GM21825 (cell line): ENCODE measurements around the gene MIX23.
"Not testable (repeated sequence)": the region's sequence is repeated elsewhere in the genome, so short reads cannot be mapped to it uniquely, and the experiment has no call there.

ENCODE experiments used
- ATAC-seq: cut with Tn5 transposase; IDR thresholded peaks from one replicate; pipeline ENCODE4 v1.9.1; 2021; ENCODE audit warnings: mild to moderate bottlenecking, moderate library complexity; ENCODE audit not compliant: unreplicated experiment

The MIX23 gene

GRCh38 chr3:122392868-122393844, 10.1 kb upstream of the MIX23 start:
- ATAC-seq: no peak

- no peak for ATAC-seq
Measured at GRCh38 chr3:122391681-122392446, 8.8 kb upstream of the MIX23 start.

GRCh38 chr3:122390665-122391064, 7.6 kb upstream of the MIX23 start:
- ATAC-seq: no peak

GRCh38 chr3:122389892-122390291, 6.9 kb upstream of the MIX23 start:
- no peak for ATAC-seq

- no peak for ATAC-seq
Measured at GRCh38 chr3:122389197-122389596, 6.2 kb upstream of the MIX23 start.

- no peak for ATAC-seq
Measured at GRCh38 chr3:122387709-122388108, 4.7 kb upstream of the MIX23 start.

GRCh38 chr3:122383771-122384697, 1.0 kb upstream of the MIX23 start, which contains the start of gene FAM162A:
Gene FAM162A (plus strand): TSS chr3:122384182. CDS start chr3:122384266, 84 bp downstream.
- ATAC-seq: peak; percentile 88

- ATAC-seq: no peak
Measured at GRCh38 chr3:122377975-122378374, 5.1 kb downstream of the MIX23 start.

- ATAC-seq: no peak
Measured at GRCh38 chr3:122374034-122374433, 9.0 kb downstream of the MIX23 start.

- ATAC-seq: no peak
Measured at GRCh38 chr3:122366379-122366749, 16.7 kb downstream of the MIX23 start.

GRCh38 chr3:122365582-122366378, 17.3 kb downstream of the MIX23 start:
- not testable (repeated sequence) for ATAC-seq

- ATAC-seq: no peak
Measured at GRCh38 chr3:122365073-122365472, 18.0 kb downstream of the MIX23 start.

GRCh38 chr3:122364490-122364889, 18.5 kb downstream of the MIX23 start:
- no peak for ATAC-seq

GRCh38 chr3:122362026-122362425, 21.0 kb downstream of the MIX23 start:
- ATAC-seq: no peak

- ATAC-seq: no peak
Measured at GRCh38 chr3:122358703-122359032, 24.4 kb downstream of the MIX23 start.

GRCh38 chr3:122357828-122358702, 25.0 kb downstream of the MIX23 start:
- ATAC-seq: no peak

- ATAC-seq: no peak
Measured at GRCh38 chr3:122356402-122356801, 26.6 kb downstream of the MIX23 start.

- no peak for ATAC-seq
Measured at GRCh38 chr3:122355612-122356011, 27.4 kb downstream of the MIX23 start.

GRCh38 chr3:122353893-122354401, 29.1 kb downstream of the MIX23 start:
- ATAC-seq: no peak
